ENCODE measurements around the gene B3GALT4. TPM values are rescaled to one million over a fixed set of nuclear protein-coding genes. Genes with fewer than 3 reads are reported as not detected.

B3GALT4 gene
- total and polyA plus RNA-seq, 2 experiments from 2014 or later, result 2.6 to 2.7 TPM

DNA sequence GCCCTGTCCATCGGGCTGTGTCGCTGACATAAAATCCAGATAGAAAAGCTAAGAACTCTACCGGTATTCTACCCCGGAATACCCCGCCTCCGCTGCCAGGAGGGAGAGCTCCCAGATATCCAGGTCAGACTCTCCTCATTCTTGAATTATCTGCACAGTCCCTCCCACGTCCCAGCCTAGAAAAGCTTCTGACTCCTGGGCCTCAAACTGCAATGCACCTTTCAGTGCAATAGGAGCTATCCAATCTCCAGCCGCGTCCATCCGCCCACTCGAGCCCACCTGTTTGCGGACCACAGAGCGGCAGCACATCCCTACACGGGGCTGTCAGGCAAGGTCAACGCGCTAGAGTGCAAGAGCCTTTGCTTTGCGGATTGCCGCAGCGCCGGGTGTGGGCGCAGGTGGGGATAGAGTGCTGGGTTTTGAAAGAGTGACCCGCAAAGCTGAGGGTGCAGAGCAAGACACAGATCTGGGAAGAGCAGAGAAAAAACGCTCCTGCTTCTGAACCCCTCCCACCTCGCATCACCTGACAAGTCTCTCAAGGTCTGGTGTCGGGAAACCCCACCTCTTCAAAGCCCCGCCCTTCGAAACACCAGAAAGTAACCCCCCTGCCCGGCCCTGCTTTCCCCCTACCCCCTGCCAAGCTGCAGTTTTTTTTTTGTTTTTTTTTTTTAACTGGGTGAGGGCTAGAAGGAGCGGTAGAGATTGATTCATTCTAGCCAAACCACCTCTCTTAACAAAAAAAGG, 35.6 kb downstream of the B3GALT4 start:
- no peaks in the 10 kb centered on the region for H3K9me2 ChIP-seq (ENCODE audit: insufficient read depth)
- peak overlapping the region; percentile 93 for H3K4me2 ChIP-seq (ENCODE audit: unreplicated experiment)
- H3K9ac ChIP-seq, result peak overlapping the region; percentile 91
- 14 to 15% methylated on average over 28 of the region's 29 CpGs for WGBS, 2 experiments (ENCODE audit: low coverage in 1 of 2, low lambda C conversion rate in 2 of 2, missing lambda C conversion rate in 2 of 2)
- H3K79me2 ChIP-seq (ENCODE audit: insufficient read depth), result peaks cover 71% of the 10 kb centered on the region
- in situ Hi-C loops (cut with MboI), result no loop called here
- peak overlapping the region; percentile 41 for H2AFZ ChIP-seq
- TF ChIP-seq EZH2phosphoT487 (IDR thresholded peaks at IDR 0.05; ENCODE audit: insufficient read depth, low read depth), result no peak
- no peak for TF ChIP-seq EZH2 (IDR thresholded peaks at IDR 0.05; ENCODE audit: insufficient read depth, poor library complexity, severe bottlenecking)
- no peaks in the 10 kb centered on the region for H3K9me3 ChIP-seq (ENCODE audit: low read depth)
- DNase-seq, result peak; percentile 86
- peaks cover 6% of the 10 kb centered on the region; the same call in 1 of the 2 replicates for H3K4me1 ChIP-seq (ENCODE audit: insufficient read depth)
- H3K4me3 ChIP-seq, result peak overlapping the region; percentile 94
- H4K20me1 ChIP-seq (ENCODE audit: insufficient read depth), result no peaks in the 10 kb centered on the region; the same call in 1 of the 2 replicates
- no peaks in the 10 kb centered on the region for H3K27me3 ChIP-seq (replicated peaks; ENCODE audit: insufficient read depth)
- H3F3A ChIP-seq (ENCODE audit: insufficient read depth), result no peaks in the 10 kb centered on the region
- peak overlapping the region; percentile 90 for H3K27ac ChIP-seq
- peaks cover 9% of the 10 kb centered on the region; the same call in 1 of the 2 replicates for H3K36me3 ChIP-seq (ENCODE audit: low read depth)

- peak; percentile 80 for DNase-seq
- H4K20me1 ChIP-seq (ENCODE audit: insufficient read depth), result no peaks in the 10 kb centered on the region; the same call in 1 of the 2 replicates
Observed at GRCh38 chr6:33313105-33313708, 36.3 kb downstream of the B3GALT4 start.

GRCh38 chr6:33313709-33314514, 37.0 kb downstream of the B3GALT4 start, which contains the start of gene TAPBP:
Gene TAPBP (minus strand): TSS chr6:33314078. CDS start chr6:33314041, 37 bp downstream.
- no peaks in the 10 kb centered on the region for H3K9me3 ChIP-seq (ENCODE audit: low read depth)
- H3K4me2 ChIP-seq (ENCODE audit: unreplicated experiment), result peak within 1 kb of the TSS; percentile 93
- in situ Hi-C loops (cut with MboI), result no loop called here
- peaks cover 61% of the 10 kb centered on the region for H3K79me2 ChIP-seq (ENCODE audit: insufficient read depth)
- peak; percentile 75 for DNase-seq
- H3K27me3 ChIP-seq (replicated peaks; ENCODE audit: insufficient read depth), result no peaks in the 10 kb centered on the region
- H3K27ac ChIP-seq, result peak within 1 kb of the TSS; percentile 90
- peak within 1 kb of the TSS; percentile 91 for H3K9ac ChIP-seq
- TF ChIP-seq EZH2phosphoT487 (IDR thresholded peaks at IDR 0.05; ENCODE audit: insufficient read depth, low read depth), result no peak
- no peak for TF ChIP-seq EZH2 (IDR thresholded peaks at IDR 0.05; ENCODE audit: insufficient read depth, poor library complexity, severe bottlenecking)
- peaks cover 8% of the 10 kb centered on the region; the same call in 1 of the 2 replicates for H3K36me3 ChIP-seq (ENCODE audit: low read depth)
- H3K4me3 ChIP-seq, result peak within 1 kb of the TSS; percentile 94
- 0 to 1% methylated on average over 33 to 45 of the region's 47 CpGs for WGBS, 2 experiments (ENCODE audit: low coverage in 1 of 2, low lambda C conversion rate in 2 of 2, missing lambda C conversion rate in 2 of 2)
- no peaks in the 10 kb centered on the region for H3K9me2 ChIP-seq (ENCODE audit: insufficient read depth)
- no peaks in the 10 kb centered on the region; the same call in 1 of the 2 replicates for H4K20me1 ChIP-seq (ENCODE audit: insufficient read depth)
- peak within 1 kb of the TSS; percentile 41 for H2AFZ ChIP-seq
- peaks cover 13% of the 10 kb centered on the region for H3K4me1 ChIP-seq (ENCODE audit: insufficient read depth)
- H3F3A ChIP-seq (ENCODE audit: insufficient read depth), result peaks cover 11% of the 10 kb centered on the region

More at GRCh38 chr6:33313105-33313708, 36.3 kb downstream of the B3GALT4 start:
- peak overlapping the region; percentile 93 for H3K4me2 ChIP-seq (ENCODE audit: unreplicated experiment)
- peaks cover 8% of the 10 kb centered on the region for H3K4me1 ChIP-seq (ENCODE audit: insufficient read depth)
- no peaks in the 10 kb centered on the region for H3K9me2 ChIP-seq (ENCODE audit: insufficient read depth)
- H3K9me3 ChIP-seq (ENCODE audit: low read depth), result no peaks in the 10 kb centered on the region
- H3K79me2 ChIP-seq (ENCODE audit: insufficient read depth), result peaks cover 64% of the 10 kb centered on the region
- in situ Hi-C loops (cut with MboI), result no loop called here
- peaks cover 9% of the 10 kb centered on the region; the same call in 1 of the 2 replicates for H3K36me3 ChIP-seq (ENCODE audit: low read depth)
- H3K4me3 ChIP-seq, result peak overlapping the region; percentile 94
- peak overlapping the region; percentile 41 for H2AFZ ChIP-seq
- H3K27ac ChIP-seq, result peak overlapping the region; percentile 90
- no peaks in the 10 kb centered on the region for H3K27me3 ChIP-seq (replicated peaks; ENCODE audit: insufficient read depth)
- peaks cover 4% of the 10 kb centered on the region for H3F3A ChIP-seq (ENCODE audit: insufficient read depth)
- TF ChIP-seq EZH2 (IDR thresholded peaks at IDR 0.05; ENCODE audit: insufficient read depth, poor library complexity, severe bottlenecking) (no peak), EZH2phosphoT487 (IDR thresholded peaks at IDR 0.05; ENCODE audit: insufficient read depth, low read depth) (no peak)
- 1% methylated on average over 29 to 32 of the region's 33 CpGs for WGBS, 2 experiments (ENCODE audit: low coverage in 1 of 2, low lambda C conversion rate in 2 of 2, missing lambda C conversion rate in 2 of 2)
- peak overlapping the region; percentile 91 for H3K9ac ChIP-seq

- 3 to 4% methylated on average over 10 of the region's 10 CpGs for WGBS, 2 experiments (ENCODE audit: low coverage in 1 of 2, low lambda C conversion rate in 2 of 2, missing lambda C conversion rate in 2 of 2)
- H3K27me3 ChIP-seq (replicated peaks; ENCODE audit: insufficient read depth), result no peaks in the 10 kb centered on the region
- H3K9me2 ChIP-seq (ENCODE audit: insufficient read depth), result no peaks in the 10 kb centered on the region
- H4K20me1 ChIP-seq (ENCODE audit: insufficient read depth), result no peaks in the 10 kb centered on the region
- TF ChIP-seq EZH2 (IDR thresholded peaks at IDR 0.05; ENCODE audit: insufficient read depth, poor library complexity, severe bottlenecking), result no peak
- no peak for TF ChIP-seq EZH2phosphoT487 (IDR thresholded peaks at IDR 0.05; ENCODE audit: insufficient read depth, low read depth)
- peak overlapping the region; percentile 90 for H3K27ac ChIP-seq
- H3K4me3 ChIP-seq, result peak overlapping the region; percentile 94
- H3K4me2 ChIP-seq (ENCODE audit: unreplicated experiment), result peak overlapping the region; percentile 93
- DNase-seq, result peak; percentile 88
- in situ Hi-C loops (cut with MboI), result no loop called here
- peak overlapping the region; percentile 91 for H3K9ac ChIP-seq
- H3K36me3 ChIP-seq (ENCODE audit: low read depth), result peaks cover 11% of the 10 kb centered on the region; the same call in 1 of the 2 replicates
- H3K9me3 ChIP-seq (ENCODE audit: low read depth), result no peaks in the 10 kb centered on the region
- peaks cover 12% of the 10 kb centered on the region for H3F3A ChIP-seq (ENCODE audit: insufficient read depth)
- H3K79me2 ChIP-seq (ENCODE audit: insufficient read depth), result peaks cover 61% of the 10 kb centered on the region
- H2AFZ ChIP-seq, result peak overlapping the region; percentile 41
- H3K4me1 ChIP-seq (ENCODE audit: insufficient read depth), result peaks cover 14% of the 10 kb centered on the region
Observed at GRCh38 chr6:33314515-33314942, 37.6 kb downstream of the B3GALT4 start.

Measured in GM23248 (cell line).